ENCODE results near the gene PPP1R13L.
"Not testable (repeated sequence)": the region's sequence is repeated elsewhere in the genome, so short reads cannot be mapped to it uniquely, and the experiment has no call there.

Gene PPP1R13L

DNA sequence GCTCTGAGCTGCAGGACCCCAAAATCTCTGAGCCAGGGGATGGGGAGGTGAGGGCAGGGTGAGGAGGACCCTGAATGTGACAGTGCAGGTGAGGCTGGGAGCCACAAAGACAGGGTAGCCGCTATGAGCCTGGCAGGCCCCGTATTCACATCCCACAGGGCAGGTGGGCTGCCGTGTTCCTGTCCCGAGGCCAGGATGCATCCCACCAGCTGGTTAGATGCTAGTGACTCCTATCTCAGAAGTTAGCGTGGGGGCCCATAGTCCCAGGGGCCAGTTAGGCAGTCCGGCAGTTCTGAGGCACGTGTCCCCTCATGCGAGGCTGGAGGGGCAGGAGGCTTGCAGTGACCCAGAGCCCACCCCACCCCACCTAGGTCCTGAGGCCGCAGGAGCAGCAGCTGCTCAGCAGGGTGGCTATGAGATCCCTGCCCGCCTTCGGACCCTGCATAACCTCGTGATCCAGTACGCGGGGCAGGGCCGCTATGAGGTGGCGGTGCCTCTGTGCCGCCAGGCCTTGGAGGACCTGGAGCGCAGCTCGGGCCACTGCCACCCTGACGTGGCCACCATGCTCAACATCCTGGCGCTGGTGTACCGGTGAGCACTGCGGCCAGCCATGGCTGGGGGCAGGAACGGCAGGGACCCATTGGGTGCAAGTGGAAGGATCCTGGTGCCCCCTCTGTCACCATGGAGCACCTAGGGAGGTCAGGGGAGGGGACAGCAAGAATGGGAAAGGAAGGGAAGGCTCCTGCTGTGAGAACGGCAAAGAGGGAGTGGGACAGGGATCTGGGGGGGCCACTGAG lies 57.1 kb downstream of the PPP1R13L start:
- DNase-seq: no peak

- no peak for DNase-seq
These were observed 58.4 kb downstream of the PPP1R13L start for GRCh38 chr19:45346449-45346848.

DNA sequence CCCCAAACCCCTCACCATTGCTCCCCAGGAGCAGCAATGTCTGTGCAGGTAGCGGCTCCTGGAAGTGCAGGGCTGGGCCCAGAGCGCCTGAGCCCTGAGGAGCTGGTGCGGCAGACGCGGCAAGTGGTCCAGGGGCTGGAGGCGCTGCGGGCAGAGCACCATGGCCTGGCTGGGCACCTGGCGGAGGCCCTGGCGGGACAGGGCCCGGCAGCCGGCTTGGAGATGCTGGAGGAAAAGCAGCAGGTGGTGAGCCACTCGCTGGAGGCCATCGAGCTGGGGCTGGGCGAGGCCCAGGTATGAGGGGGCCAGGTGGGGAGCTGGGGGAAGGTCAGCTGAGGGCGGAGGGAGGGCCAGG lies 59.4 kb downstream of the PPP1R13L start:
- no peak for DNase-seq

- no peak for DNase-seq
These were observed 60.0 kb downstream of the PPP1R13L start for GRCh38 chr19:45344621-45345505.

GRCh38 chr19:45342911-45343310 lies 62.0 kb downstream of the PPP1R13L start:
- no peak for DNase-seq

GRCh38 chr19:45340899-45341453 lies 63.9 kb downstream of the PPP1R13L start:
- no peak for DNase-seq

GRCh38 chr19:45340232-45340898 lies 64.5 kb downstream of the PPP1R13L start, which contains the start of gene KLC3:
Gene KLC3 (plus strand): TSS chr19:45340750. CDS start chr19:45345542, 4,792 bp downstream.
- DNase-seq: peak in 1 of 56 donors; percentile 21

GRCh38 chr19:45339629-45340028 lies 65.2 kb downstream of the PPP1R13L start:
- no peak for DNase-seq

DNA sequence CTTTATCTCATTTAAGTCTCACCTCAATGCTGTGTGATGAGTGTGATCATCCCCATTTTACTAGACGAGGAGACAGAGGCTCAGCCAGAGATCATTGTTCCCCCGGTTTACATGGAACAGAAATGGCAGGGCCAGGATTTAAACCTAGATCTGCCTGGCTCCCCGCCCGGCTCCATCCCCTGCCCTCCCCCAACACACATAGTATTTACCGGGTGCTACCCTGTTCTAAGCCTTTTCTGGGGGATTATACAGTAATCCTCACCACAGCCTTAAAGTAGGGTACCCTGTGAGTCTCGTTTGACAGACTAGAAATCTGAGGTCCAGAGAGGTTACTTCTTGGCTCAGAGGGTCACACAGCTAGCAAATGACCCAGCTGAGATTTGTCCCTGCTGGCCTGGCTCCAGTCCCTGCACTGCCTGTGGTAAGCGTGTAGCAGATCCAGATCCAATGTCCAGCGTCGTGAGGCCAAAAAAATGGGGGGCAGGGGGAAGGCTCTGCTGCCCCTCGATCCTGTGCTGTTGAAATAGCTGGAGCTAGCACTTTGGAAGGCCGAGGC lies 68.1 kb downstream of the PPP1R13L start:
- DNase-seq: no peak

- DNase-seq: not testable (repeated sequence)
These were observed 70.0 kb downstream of the PPP1R13L start for GRCh38 chr19:45334881-45335280.

GRCh38 chr19:45333609-45334303 lies 71.1 kb downstream of the PPP1R13L start:
- DNase-seq: no peak

DNA sequence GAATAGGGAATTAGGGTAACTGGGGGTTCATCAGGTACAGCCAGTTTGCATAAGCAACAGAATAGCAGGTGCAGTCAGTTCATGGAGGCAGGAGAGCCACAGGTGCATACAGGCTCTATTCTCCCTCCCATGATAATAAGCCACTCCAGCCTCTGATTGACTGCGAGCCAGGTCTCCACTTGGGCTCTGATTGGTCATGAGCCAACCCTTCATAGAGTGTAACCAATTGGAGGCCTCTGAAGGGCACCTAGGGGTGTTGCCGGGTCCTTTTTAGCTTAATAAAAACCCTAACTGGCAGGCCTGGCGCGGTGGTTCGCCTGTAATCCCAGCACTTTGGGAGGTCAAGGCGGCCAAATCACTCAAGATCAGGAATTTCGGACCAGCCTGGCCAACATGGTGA lies 73.5 kb downstream of the PPP1R13L start:
- DNase-seq: no peak

All from nucleus accumbens (tissue), 56 donors.